HG02938 (cell line): ENCODE results near the gene KCTD7.
"Not testable (repeated sequence)": the region's sequence is repeated elsewhere in the genome, so short reads cannot be mapped to it uniquely, and the experiment has no call there.

Experiments used
- ATAC-seq: cut with Tn5 transposase; IDR thresholded peaks from one replicate; pipeline ENCODE4 v1.9.1; 2021; ENCODE audit warnings: mild to moderate bottlenecking, moderate library complexity; ENCODE audit not compliant: unreplicated experiment

The KCTD7 gene

GRCh38 chr7:66651026-66651425 lies 22.3 kb downstream of the KCTD7 start:
- not testable (repeated sequence) for ATAC-seq

GRCh38 chr7:66653719-66654274 lies 25.1 kb downstream of the KCTD7 start:
- not testable (repeated sequence) for ATAC-seq

- peak; percentile 94 for ATAC-seq
These were observed 25.8 kb downstream of the KCTD7 start for GRCh38 chr7:66654275-66655112.

- peak; percentile 11 for ATAC-seq
These were observed 26.6 kb downstream of the KCTD7 start for GRCh38 chr7:66655113-66655806.

GRCh38 chr7:66655826-66656485 lies 27.3 kb downstream of the KCTD7 start:
- not testable (repeated sequence) for ATAC-seq

GRCh38 chr7:66657798-66658197 lies 29.1 kb downstream of the KCTD7 start:
- ATAC-seq: no peak

- ATAC-seq: no peak
These were observed 34.1 kb downstream of the KCTD7 start for GRCh38 chr7:66662646-66663264.

- no peak for ATAC-seq
These were observed 36.1 kb downstream of the KCTD7 start for GRCh38 chr7:66664590-66665293.

- no peak for ATAC-seq
These were observed 37.8 kb downstream of the KCTD7 start for GRCh38 chr7:66666313-66666952.

- ATAC-seq: no peak
These were observed 38.5 kb downstream of the KCTD7 start for GRCh38 chr7:66667023-66667728.

GRCh38 chr7:66668112-66668511 lies 39.4 kb downstream of the KCTD7 start:
- no peak for ATAC-seq

- no peak for ATAC-seq
These were observed 40.0 kb downstream of the KCTD7 start for GRCh38 chr7:66668677-66669076.

- no peak for ATAC-seq
These were observed 40.4 kb downstream of the KCTD7 start for GRCh38 chr7:66669088-66669487.

GRCh38 chr7:66669496-66669895 lies 40.8 kb downstream of the KCTD7 start:
- ATAC-seq: no peak

GRCh38 chr7:66671034-66671433 lies 42.4 kb downstream of the KCTD7 start:
- ATAC-seq: no peak

- not testable (repeated sequence) for ATAC-seq
These were observed 42.8 kb downstream of the KCTD7 start for GRCh38 chr7:66671486-66671885.

- ATAC-seq: not testable (repeated sequence)
These were observed 43.9 kb downstream of the KCTD7 start for GRCh38 chr7:66672432-66673123.

- ATAC-seq: not testable (repeated sequence)
These were observed 44.5 kb downstream of the KCTD7 start for GRCh38 chr7:66673124-66673640.
